GM12891 (cell line): ENCODE results near the gene LRMDA.
"Not testable (repeated sequence)": the region's sequence is repeated elsewhere in the genome, so short reads cannot be mapped to it uniquely, and the experiment has no call there.

ENCODE experiments used
- DNase-seq: peaks from one replicate; pipeline ENCODE4 v3.0.0; 2011; ENCODE audit warnings: low spot score; ENCODE audit not compliant: insufficient read length
- FAIRE-seq: peaks from 2 replicates; lab custom pipeline; 2011; peaks lifted over from hg19 to GRCh38; lab: Jason Lieb, UNC
- PAX5 ChIP-seq: IDR thresholded peaks from 2 replicates; pipeline ENCODE4 v1.6.1; 2011; ENCODE audit warnings: low read length, moderate library complexity, mild to moderate bottlenecking; ENCODE audit not compliant: insufficient read depth, severe bottlenecking
- POLR2A ChIP-seq: IDR thresholded peaks from 2 replicates; pipeline ENCODE4 v1.6.1; 2011; ENCODE audit warnings: low read depth, low read length, control low read depth
- POLR2AphosphoS5 ChIP-seq: IDR thresholded peaks from 2 replicates; pipeline ENCODE4 v1.6.1; 2011; ENCODE audit warnings: low read depth, low read length, control low read depth
- POU2F2 ChIP-seq: IDR thresholded peaks from 2 replicates; pipeline ENCODE4 v1.6.1; 2011; ENCODE audit warnings: low read depth, mild to moderate bottlenecking, control low read depth, low read length, moderate library complexity
- SPI1 ChIP-seq: IDR thresholded peaks from 2 replicates; pipeline ENCODE4 v1.6.1; 2011; ENCODE audit warnings: low read depth, low read length, control low read depth
- TAF1 ChIP-seq: IDR thresholded peaks from 2 replicates; pipeline ENCODE4 v1.6.1; 2011; ENCODE audit warnings: low read depth, low read length, control low read depth

The LRMDA gene

DNA sequence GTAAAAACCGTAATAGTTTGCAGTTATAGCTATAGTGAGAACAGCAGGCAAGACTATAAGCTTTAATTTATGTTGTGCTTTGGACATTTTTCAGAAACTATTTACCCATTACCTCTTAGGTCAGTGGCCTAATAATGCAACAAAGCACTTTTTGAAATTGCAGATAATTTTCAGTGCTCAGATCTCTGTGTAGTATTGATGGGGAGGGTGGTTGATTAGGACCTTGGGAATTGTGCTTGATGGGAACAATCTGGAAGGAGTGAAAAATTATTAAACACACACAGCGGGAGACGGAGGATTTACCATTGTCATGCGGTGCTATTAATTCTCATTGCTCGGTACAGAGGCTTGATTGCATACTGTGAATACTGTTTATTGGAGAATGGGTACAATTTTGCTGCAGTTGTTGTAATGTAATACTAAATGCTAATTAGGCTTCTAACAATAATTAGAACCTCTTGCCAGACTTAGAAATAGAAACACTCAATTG lies 304.8 kb downstream of the LRMDA start:
- no peak for TF ChIP-seq PAX5
- no peak for TF ChIP-seq SPI1
- no peak for DNase-seq
- FAIRE-seq = no peak

GRCh38 chr10:75736889-75737579 lies 305.6 kb downstream of the LRMDA start:
- TF ChIP-seq POU2F2 (no peak), POLR2A (no peak), PAX5 (no peak), POLR2AphosphoS5 (no peak), SPI1 (no peak), TAF1 (no peak)
- DNase-seq = no peak
- no peak for FAIRE-seq

GRCh38 chr10:75737580-75737949 lies 306.1 kb downstream of the LRMDA start:
- no peak for DNase-seq
- FAIRE-seq = no peak
- no peak for TF ChIP-seq PAX5
- TF ChIP-seq POU2F2 = no peak
- TF ChIP-seq POLR2AphosphoS5 = no peak
- TF ChIP-seq SPI1 = no peak
- TF ChIP-seq TAF1 = no peak
- TF ChIP-seq POLR2A = no peak

GRCh38 chr10:75738924-75739323 lies 307.5 kb downstream of the LRMDA start:
- no peak for TF ChIP-seq POLR2A
- TF ChIP-seq POU2F2 = no peak
- no peak for TF ChIP-seq SPI1
- TF ChIP-seq POLR2AphosphoS5 = no peak
- TF ChIP-seq PAX5 = no peak
- no peak for TF ChIP-seq TAF1
- FAIRE-seq (no peak), DNase-seq (no peak)

- TF ChIP-seq PAX5 (no peak), SPI1 (no peak)
- no peak for FAIRE-seq
- no peak for DNase-seq
Measured at GRCh38 chr10:75739414-75740143, 308.2 kb downstream of the LRMDA start.

DNA sequence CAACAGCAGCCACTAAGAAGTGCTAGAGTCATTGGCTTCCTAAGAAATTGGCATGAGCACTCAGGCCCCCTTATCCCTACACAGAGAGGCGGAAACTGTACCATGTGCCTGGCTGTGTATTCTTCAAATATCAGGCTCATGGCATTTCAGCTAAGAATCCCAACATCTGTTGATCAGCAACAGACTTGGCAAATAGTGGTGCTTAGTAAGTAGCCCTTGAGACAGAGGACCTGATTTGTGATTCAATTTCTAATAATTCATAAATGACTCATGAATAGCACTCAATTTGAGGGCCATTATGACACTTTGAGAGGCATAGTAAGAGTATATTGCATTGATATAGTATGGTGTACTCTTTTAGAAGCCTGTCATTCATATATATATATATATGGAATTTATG lies 309.1 kb downstream of the LRMDA start:
- no peak for FAIRE-seq
- TF ChIP-seq POLR2A (no peak), POU2F2 (no peak), POLR2AphosphoS5 (no peak), PAX5 (no peak), SPI1 (no peak), TAF1 (no peak)
- DNase-seq = no peak

DNA sequence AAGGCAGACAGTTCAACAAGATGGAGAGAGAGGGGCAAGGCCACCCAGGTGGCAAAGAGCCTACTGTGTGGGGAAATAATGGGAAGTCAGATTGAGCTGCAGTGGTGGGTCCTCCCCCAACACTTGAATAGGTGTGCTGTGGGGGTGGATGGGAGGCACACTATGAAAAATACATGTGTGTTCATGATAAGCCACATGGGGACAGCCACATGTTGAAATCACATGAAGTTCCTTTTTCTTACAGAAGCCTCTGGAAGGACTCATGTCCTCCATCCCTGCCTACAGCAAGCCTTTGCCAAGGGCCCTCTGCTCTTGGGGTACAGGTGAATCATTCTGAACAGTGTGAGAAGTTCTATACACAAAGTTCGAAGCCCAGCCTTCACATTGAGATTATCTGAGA lies 310.9 kb downstream of the LRMDA start:
- no peak for FAIRE-seq
- no peak for TF ChIP-seq POU2F2
- TF ChIP-seq TAF1 = no peak
- no peak for TF ChIP-seq POLR2AphosphoS5
- no peak for TF ChIP-seq POLR2A
- TF ChIP-seq SPI1 = no peak
- TF ChIP-seq PAX5 = no peak
- no peak for DNase-seq

GRCh38 chr10:75743291-75743778 lies 311.9 kb downstream of the LRMDA start:
- FAIRE-seq (no peak), DNase-seq (no peak)
- TF ChIP-seq POLR2AphosphoS5 = no peak
- TF ChIP-seq TAF1 = no peak
- no peak for TF ChIP-seq POLR2A
- no peak for TF ChIP-seq PAX5
- TF ChIP-seq POU2F2 = no peak
- no peak for TF ChIP-seq SPI1

DNA sequence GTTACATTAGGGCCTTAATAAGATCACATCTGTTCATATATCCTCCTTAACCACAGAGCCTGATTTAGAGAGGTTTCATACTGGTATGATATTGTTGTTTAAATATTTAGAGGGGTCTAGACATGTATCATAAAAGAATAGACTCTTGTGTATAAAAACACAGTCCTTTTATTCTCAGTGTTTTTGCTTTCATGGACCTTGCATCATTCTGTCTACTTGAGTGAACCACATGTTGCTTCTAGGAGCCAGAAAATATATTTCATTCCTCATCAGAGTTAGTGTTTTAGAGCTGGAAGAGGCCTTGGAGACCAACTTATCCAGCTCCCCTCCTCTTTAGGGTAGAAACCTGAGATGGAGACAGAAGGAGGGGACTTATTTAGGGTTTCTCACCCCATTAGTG lies 312.8 kb downstream of the LRMDA start:
- FAIRE-seq = no peak
- no peak for TF ChIP-seq SPI1
- no peak for TF ChIP-seq POU2F2
- no peak for TF ChIP-seq TAF1
- TF ChIP-seq POLR2AphosphoS5 = no peak
- no peak for DNase-seq

GRCh38 chr10:75746356-75746755 lies 314.9 kb downstream of the LRMDA start:
- TF ChIP-seq SPI1 (no peak), POLR2AphosphoS5 (no peak), POU2F2 (no peak), TAF1 (no peak), POLR2A (no peak), PAX5 (no peak)
- DNase-seq (no peak), FAIRE-seq (no peak)

DNA sequence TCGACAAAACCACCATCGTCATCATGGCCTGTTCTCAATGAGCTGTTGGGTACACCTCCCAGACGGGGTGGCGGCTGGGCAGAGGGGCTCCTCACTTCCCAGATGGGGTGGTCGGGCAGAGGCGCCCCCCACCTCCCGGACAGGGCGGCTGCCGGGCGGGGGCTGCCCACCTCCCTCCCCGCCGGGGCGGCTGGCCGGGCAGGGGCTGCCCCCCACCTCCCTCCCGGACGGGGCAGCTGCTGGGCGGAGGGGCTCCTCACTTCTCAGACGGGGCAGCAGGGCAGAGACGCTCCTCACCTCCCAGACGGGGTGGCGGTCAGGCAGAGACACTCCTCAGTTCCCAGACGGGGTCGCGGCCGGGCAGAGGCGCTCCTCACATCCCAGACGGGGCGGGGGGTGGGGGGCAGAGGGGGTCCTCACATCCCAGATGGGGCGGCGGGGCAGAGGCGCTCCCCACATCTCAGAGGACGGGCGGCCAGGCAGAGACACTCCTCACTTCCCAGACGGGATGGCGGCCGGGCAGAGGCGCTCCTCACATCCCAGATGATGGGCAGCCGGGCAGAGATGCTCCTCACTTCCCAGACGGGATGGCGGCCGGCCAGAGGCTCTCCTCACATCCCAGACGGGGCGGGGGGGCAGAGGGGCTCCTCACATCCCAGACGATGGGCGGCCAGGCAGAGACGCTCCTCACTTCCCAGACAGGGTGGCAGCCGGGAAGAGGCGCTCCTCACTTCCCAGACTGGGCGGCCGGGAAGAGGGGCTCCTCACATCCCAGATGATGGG lies 318.9 kb downstream of the LRMDA start:
- FAIRE-seq, DNase-seq: not testable (repeated sequence)
